Measurements from ENCODE around the gene SLC16A9.
"Not testable (repeated sequence)": the region's sequence is repeated elsewhere in the genome, so short reads cannot be mapped to it uniquely, and the experiment has no call there.

The SLC16A9 gene

GRCh38 chr10:59709395-59710125, at the start of gene SLC16A9:
TSS of gene SLC16A9 (minus strand) at chr10:59709850. CDS start at chr10:59684291, 25,559 bp downstream.
- peak; percentile 61 to 73 for DNase-seq

GRCh38 chr10:59757966-59758365, 48.3 kb upstream of the SLC16A9 start:
- no peak for DNase-seq

GRCh38 chr10:59754951-59755350, 45.3 kb upstream of the SLC16A9 start:
- DNase-seq = no peak

DNA sequence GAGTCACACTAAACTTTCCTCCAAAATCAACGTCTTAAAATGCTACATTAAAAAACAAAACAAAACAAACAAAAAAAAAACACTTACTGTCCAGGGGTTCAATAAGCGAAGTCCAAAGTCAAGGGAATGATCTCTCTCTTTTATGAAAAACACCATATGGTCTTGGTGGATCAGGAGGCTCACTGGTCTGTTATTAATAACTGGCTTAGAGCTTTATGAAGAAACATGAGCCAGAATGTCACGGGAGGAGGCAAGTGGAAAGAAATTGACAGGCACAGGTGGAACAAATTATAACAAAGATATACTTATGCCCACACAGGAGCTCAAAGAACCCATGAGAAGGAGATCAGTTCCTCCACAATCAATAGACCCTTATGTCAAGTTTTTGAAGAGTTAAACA, 43.6 kb upstream of the SLC16A9 start, which contains the start of gene MRLN:
TSS of gene MRLN (minus strand) at position 189 of the 400 bp plus-strand sequence.
- DNase-seq = no peak

- DNase-seq = no peak
Measured at GRCh38 chr10:59752278-59752940, 42.8 kb upstream of the SLC16A9 start.

- no peak for DNase-seq
Measured at GRCh38 chr10:59750155-59750945, 40.7 kb upstream of the SLC16A9 start.

DNA sequence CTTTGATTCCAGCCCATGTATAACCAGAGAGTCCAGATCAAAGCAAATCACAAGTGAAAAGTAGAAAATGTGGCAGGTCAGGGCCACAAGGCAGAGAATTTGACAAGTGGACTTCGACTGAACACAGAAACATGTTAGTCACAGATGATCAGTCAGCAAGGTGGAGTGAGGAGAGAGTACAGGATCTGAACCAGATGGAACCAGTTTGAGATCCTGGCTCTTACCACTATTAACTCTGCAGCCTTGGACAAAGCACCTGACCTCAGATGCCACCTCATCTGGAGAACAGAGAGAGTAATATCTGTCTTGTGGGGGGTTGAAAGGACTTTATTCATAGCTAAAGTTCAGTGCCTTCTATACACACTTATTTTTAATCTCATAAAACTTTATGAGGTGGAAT, 39.2 kb upstream of the SLC16A9 start:
- DNase-seq = no peak

DNA sequence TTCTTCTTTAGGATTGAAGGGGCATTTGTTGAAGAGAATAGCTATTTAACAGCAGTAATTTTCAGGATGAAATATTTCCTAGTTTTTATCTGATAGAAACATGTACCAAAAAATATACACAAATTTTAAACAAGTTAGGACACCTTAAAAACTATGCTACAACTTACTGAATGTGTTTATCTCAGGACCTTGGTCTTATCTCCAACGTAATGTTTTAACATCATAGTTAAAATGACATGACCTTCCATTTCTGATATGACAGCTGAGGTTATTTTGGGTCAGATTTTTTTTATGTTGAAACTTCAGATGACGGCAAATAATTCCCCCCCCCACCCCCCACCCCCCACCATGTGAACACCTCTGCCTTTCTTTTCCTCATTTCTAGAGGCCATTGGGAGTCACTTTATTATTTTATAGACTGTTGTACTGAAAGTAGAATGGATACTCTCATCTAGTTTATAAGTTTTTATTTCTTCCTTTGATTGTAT, 35.6 kb upstream of the SLC16A9 start:
- no peak for DNase-seq

DNA sequence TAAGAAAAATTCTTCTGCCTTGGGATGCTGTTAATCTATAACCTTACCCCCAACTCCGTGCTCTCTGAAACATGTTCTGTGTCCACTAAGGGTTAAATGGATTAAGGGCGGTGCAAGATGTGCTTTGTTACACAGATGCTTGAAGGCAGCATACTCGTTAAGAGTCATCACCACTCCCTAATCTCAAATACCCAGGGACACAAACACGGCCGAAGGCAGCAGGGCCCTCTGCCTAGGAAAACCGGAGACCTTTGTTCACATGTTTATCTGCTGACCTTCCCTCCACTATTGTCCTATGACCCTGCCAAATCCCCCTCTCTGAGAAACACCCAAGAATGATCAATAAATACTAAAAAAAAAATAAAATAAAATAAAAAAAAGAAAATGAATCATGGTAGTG, 35.1 kb upstream of the SLC16A9 start:
- not testable (repeated sequence) for DNase-seq

- DNase-seq = not testable (repeated sequence)
Measured at GRCh38 chr10:59744156-59744555, 34.5 kb upstream of the SLC16A9 start.

GRCh38 chr10:59741583-59741982, 31.9 kb upstream of the SLC16A9 start:
- no peak for DNase-seq

DNA sequence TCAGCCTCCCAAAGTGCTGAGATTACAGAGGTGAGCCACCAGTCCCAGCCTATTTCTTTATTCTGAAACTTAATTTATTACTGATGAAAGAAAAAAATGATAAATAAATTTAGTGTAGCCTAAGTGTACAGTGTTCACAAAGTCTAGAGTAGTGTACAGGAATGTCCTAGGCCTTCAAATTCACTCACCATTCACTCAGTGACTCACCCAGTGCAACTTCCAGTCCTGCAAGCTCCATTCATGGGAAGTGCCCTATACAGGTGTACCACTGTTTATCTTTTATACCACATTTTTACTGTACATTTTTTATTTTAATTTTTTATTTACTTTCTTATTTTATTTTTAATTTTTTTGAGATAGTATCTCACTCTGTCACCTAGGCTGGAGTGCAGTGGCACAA, 31.4 kb upstream of the SLC16A9 start:
- DNase-seq = no peak

DNA sequence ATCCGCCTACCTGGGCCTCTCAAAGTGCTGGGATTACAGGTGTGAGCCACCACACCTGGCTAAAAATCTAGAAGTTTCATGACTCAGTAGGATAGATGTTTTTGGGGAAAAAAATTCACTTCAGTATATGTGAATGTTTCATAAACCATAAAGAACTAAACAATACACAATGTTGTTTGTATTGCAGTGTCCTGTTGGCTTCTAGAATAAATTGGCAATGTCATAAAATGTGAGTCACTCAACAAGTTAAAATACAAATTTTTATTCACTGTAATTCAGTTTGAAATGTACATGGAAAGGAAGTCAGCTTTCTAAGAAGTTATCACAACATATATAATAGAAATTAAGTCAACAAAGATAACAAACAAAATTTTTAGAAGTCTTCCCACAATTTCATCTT, 27.1 kb upstream of the SLC16A9 start:
- DNase-seq = no peak

GRCh38 chr10:59735296-59735695, 25.6 kb upstream of the SLC16A9 start:
- DNase-seq = no peak

DNA sequence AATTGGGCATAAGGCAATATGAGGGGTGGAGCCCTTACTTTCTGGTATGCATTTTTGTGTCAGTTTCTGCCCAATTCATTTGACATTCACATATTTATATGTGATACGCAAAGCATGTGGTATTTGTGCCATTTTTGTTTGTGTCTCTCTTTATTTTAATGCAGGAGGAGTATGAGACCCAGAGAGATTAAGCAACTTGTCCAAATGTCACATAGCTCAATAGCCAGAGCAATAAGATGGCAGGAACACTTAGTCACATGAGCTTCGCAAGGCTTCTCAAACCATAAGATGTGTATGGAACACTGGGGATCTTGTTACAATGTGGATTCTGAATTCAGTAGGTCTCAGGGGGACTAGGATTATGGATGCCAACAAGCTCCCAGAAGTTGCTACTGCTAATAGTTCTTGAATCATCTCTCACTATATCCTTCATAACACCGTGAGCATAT, 24.4 kb upstream of the SLC16A9 start:
- no peak for DNase-seq

- DNase-seq = not testable (repeated sequence)
Measured at GRCh38 chr10:59733321-59734013, 23.8 kb upstream of the SLC16A9 start.

GRCh38 chr10:59732849-59733248, 23.2 kb upstream of the SLC16A9 start:
- DNase-seq = not testable (repeated sequence)

DNA sequence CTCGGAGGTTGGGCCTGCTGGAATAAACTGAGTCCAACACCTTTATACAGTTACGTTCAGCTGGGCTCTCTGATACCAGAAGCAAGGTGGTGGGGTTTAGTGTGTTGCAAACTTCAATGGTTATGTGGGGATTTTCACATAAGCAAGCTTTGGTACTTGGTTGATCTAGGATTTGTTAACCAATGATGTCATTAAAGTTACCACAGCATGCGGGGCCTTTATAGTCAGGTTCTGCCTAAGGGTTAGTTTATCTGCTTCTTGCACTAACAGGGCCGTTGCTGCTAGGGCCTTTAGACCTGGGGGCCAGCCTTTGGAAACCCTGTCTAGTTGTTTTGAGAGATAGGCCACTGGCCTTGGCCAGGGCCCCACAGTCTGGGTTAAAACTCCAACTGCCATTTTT, 19.5 kb upstream of the SLC16A9 start:
- not testable (repeated sequence) for DNase-seq

DNA sequence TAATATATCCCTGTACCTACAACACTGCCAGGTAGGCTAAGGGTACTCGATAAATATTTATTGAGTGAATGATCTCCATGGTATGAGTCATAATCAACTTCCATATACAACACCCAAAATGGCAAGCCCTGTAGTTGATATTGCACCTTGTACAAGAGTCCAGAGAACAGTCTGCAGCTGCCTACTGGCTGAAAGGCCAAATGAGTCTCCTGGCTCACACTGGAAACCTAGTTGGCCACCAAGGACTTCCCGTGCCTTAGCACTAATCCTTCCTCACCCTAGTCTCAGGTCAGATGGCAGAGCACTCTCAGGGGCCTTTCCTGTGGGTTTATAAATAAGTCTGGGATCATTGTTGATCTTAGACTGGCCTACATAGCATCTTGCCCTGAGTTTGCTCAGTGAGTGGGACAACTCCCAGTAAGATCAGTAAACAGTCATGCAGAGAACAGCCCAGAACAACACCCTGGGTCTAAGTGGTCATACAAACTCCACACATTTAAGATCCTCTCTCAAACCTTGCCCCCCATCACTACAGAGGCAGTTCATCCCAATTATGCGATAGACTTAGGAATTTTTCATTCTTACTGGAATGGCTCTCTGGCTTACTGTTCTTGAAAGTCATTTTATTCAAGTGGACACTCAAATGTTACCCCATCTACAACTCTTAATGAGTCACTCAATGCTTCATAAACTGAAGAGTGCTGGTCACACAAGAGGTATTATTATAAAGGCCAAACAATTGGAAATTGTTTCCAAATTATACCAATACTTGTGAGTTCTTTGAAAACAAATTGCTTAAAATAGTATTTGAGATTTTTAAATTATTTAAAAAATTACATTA, 14.7 kb upstream of the SLC16A9 start:
- no peak for DNase-seq

DNA sequence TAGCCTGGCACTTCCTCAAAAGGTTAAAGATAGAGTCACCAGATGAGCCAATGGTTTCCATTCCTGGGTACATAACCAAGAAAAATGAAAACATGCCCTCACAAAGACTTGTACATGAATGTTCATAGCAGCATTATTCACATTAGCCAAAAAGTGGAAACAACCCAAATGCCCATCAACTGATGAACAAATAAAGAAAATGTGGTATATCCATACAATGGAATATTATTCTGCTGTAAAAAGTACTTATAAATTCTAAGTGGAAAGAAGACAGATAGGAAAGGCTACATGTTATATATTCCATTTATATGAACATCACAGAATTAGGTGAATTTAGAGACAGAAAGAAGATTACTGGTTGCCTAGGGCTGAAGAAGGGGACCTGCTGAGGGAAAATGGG, 10.7 kb upstream of the SLC16A9 start:
- DNase-seq = no peak

GRCh38 chr10:59719374-59719773, 9.7 kb upstream of the SLC16A9 start:
- DNase-seq = peak in 1 of 2 experiments; percentile 20

GRCh38 chr10:59718257-59718656, 8.6 kb upstream of the SLC16A9 start:
- DNase-seq = no peak
